GM12874 (cell line): ENCODE data around the gene SIGLECL1.

Experiments
- TF ChIP-seq, protein P1 (sequence below): IDR thresholded peaks from 2 replicates; pipeline ENCODE4 v1.5.1; 2011; ENCODE audit warnings: low read depth, mild to moderate bottlenecking, control low read depth, low read length, moderate library complexity; ENCODE audit not compliant: insufficient read depth

The SIGLECL1 gene

DNA sequence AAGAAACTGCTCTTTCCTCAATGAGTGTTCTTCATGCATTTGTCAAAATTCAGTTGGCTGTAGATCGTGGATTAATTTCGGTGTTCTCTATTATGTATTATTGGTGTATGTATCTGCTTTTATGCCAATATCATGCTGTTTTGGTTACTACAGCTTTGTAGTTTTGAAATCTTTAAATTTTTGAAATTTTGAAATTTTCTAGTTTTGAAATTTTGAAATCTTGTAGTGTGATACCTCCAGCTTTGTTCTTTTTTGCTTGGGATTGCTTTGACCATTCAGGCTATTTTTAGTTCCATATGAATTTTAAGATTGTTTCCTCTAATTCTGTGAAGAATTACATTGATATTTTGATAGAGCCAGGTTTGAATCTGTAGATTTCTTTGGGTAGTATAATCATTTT is 22.9 kb upstream of the SIGLECL1 start:
- TF ChIP-seq, protein P1, sequence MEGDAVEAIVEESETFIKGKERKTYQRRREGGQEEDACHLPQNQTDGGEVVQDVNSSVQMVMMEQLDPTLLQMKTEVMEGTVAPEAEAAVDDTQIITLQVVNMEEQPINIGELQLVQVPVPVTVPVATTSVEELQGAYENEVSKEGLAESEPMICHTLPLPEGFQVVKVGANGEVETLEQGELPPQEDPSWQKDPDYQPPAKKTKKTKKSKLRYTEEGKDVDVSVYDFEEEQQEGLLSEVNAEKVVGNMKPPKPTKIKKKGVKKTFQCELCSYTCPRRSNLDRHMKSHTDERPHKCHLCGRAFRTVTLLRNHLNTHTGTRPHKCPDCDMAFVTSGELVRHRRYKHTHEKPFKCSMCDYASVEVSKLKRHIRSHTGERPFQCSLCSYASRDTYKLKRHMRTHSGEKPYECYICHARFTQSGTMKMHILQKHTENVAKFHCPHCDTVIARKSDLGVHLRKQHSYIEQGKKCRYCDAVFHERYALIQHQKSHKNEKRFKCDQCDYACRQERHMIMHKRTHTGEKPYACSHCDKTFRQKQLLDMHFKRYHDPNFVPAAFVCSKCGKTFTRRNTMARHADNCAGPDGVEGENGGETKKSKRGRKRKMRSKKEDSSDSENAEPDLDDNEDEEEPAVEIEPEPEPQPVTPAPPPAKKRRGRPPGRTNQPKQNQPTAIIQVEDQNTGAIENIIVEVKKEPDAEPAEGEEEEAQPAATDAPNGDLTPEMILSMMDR = no peak

DNA sequence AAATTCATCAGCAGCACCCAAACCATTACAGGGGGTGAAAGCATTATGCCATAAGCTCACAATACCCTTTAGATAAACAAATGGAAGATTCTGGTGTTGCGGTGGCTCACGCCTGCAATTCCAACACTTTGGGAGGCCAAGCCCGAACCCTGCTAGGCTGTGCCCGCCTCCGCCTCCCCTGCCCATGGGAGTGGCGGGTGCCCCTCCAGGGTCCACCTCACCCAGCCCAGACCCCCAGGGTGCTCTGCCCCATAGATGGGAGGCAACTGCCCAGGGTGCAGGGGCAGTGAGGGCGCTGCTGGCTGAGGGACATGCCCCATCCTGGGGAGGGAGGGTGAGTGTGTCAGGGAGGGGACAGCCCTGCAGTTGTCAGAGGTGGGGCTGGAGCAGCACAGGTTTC is 10.0 kb upstream of the SIGLECL1 start:
- TF ChIP-seq, protein P1 = no peak

DNA sequence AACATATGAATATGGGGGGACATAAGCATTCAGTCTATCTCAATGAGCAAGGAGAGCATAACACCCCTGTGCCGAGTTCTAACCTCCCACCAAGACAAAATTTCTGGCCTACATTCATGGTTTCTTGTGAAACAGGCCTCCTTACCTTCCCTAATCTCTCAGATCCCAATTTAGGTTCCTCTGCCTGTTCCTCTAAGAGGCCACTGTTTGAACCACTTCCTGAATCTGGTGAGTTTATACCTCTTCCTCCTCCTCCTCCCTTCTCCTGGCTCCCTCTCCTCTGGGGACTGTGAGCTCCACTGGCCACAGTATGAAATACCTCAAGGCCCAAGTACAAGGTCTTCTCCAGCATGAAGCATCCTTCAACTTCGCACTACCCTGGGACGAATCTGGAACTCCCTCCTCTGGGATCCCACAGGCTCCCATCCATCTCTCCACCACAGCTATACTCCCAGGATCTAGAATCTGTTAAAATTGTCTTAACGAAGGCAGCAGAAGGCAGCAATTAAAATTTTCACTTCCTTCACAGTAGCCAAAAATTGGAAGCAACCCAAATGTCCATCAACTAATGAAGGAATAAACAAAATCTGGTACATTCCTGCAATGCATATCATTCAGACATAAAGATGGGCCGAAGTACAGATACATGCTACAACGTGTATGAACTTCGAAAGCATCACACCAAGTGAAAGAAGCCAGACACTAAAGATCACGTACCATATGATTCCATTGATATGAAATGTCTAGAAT is 7.8 kb upstream of the SIGLECL1 start:
- TF ChIP-seq, protein P1 = no peak

DNA sequence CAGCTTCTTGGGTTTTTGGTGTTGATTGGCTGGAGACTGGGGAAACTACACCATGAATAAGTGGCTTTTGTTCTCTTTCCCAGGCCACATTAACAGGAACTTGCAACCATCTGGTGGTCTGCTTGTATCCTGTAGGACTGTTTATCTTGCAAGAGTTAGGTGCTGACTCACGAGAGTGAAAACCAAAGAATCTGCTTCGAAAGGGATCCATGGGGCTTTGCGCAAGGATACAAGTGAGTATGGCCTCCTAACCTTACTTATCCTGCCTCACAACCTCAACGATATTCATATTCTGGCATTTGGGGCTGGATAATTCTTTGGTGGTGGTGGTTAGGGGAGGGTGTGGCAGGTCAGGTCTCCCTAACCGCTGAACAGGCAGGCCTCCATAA is 4.7 kb upstream of the SIGLECL1 start:
- TF ChIP-seq, protein P1 = no peak

DNA sequence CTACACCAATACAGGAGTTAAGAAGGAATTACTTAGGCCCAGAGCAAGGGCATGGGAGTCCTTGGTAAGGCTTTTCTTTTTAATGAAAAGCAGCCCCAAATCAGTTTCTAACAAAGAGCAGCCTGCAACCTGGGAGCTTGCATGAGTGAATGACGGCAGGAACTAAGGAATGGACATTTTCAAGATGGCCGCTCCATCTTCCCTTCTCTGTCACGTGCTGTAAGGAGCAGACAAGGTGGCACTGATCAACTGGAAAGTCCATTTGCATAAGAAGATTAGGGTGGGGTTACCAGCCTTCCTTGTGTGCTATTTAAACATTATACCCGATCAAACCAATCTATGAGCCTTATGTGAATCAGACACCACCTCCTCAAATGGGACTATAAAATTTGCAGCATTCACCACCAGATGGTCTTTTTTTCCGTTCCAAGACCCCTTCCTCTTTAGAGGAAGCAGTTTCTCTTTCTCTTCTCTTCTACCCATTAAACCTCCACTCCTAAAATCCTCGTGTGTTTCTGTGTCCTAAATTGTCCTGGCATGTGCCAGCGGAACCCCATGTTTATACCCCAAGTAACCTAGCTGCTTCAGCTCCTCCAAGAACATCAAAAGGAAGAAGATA is 2.8 kb upstream of the SIGLECL1 start:
- TF ChIP-seq, protein P1 = no peak

DNA sequence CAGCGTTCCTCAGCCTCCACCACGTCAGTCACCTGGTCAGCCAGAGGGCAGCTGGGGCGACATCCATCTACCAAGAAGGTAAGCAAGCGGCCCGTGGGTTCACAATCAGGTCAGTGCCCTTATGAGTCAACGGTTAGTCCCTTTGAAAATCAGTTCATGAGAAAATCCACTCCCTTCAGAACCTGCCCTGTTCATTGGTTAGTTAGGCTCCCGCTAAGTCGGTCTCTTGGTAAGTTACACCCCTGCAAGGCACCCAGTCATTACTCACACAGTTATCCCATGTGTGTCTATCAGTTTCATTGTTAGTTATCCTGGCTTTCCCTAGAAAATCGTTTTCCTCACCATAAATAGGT is 564 bp downstream of the SIGLECL1 start:
- TF ChIP-seq, protein P1 = no peak

DNA sequence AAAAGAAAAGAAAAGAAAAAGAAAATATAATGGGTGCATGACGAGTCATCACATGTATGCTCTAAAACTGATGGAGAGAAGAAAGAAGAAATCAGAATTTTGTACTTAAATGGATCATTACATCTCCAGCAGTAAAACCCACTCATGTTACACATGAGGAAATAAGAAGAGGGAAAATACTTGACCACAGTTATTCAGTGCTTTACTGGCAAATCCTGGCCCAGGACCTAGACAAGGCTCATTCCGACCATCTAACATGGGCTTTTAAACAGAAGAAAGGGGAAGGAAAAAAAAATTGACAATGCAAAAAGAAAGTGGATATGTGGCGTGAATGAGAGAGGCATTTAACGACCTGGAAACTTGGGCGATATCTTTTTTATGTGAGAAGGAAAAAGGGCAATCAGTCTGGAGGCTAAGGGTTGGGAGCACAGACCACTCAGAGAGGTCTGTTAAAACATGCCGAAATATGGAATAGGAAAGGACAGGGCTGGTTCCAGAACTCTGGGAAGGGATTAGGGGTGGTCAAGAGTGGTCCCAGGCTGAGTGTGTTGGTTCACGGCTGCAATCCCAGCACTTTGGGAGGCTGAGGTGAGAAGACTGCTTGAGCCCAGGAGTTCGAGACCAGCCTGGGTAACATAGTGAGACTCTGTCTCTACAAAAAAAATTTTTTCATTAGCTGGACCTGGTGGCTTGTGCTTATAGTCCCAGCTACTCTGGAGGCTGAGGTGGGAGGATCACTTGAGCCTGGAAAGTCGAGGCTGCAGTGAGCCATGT is 1.6 kb downstream of the SIGLECL1 start:
- TF ChIP-seq, protein P1 = no peak
